GM03348 (cell line): ENCODE data around the gene PDE6B.
A peak's percentile ranks its signal among the peaks of the same experiment; 100 is the strongest.
"Not testable (repeated sequence)": the region's sequence is repeated elsewhere in the genome, so short reads cannot be mapped to it uniquely, and the experiment has no call there.

Experiments
- DNase-seq: peaks from one replicate; pipeline ENCODE4 v3.0.0; 2012; ENCODE audit warnings: low spot score

The PDE6B gene

DNA sequence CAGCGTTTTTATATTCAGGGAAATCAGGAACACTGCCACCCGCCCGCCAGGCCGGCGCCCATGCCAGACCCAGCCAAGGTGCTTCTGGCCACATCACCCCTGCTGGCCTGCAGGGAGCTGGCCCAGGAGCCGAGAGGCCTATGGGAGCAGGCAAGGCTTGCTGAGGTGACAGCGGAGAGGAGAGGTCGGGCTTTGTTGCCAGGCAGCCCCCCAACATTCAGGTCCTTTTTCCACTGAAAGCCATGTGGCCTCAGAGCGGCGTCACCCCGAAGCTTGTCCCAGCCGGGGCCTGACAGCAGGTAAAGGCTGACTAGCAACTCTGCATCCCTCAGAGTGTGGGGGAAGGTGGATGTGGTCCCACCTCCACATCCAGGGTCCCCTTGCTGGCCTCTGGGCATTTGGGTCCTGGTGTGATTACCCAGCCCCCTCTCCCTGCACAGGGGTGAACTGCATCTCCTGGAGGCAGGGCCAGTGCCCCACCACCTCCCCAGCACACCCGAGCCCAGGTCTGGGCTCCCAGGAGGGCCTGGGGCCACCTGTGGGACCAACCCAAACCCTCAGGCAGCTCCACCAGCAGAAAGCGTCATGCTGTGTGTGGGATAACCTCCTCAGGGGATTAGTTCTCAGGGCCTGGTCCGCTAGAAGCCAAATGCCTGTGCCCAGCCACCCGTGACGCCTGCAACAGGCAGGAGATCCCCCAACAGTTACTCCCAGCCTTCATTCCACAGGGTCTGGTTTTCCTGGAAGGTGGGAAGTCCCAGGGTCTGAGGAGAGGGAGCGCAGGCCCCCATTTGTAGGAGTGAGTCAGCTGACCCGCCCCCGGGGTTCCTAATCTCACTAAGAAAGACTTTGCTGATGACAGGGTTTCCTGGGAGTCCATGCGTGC, at the start of gene PDE6B:
PDE6B (plus strand) TSS at position 869 of the 886 bp plus-strand sequence. CDS start 54 bp downstream, outside the sequence.
- DNase-seq, result no peak

DNA sequence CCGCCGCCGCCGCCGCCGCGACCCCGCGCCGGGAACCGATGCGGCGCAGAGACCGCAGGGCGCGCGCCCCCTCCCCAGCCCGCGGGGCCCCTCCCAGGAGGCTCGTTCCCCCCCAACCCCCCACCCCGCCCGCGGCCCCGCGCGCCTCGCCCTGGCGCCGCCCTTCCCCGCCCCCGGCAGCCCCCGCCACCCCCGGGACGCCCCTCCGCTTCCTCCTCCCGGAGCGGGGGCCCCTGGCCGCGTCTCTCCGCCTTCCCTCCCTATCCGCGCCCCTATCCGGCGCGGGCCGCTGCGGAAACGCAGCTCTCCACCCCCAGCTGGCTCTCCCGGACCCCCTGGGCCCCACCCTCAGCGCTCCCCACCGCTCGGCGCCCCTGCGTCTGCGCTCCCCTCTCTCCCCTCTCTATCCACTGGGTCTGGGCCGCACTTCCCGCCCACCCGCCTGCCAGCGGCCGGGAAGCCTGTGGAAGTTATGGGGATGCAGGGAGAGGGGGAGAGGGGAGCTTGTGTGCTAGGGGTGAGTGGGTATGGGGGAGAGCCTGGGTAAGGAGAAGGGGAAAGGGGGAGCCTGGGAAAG, 49.0 kb upstream of the PDE6B start, which contains the start of gene TMEM271:
TMEM271 (minus strand) TSS at position 51 of the 577 bp plus-strand sequence. CDS start 233 bp downstream, outside the sequence.
- no peak for DNase-seq

DNA sequence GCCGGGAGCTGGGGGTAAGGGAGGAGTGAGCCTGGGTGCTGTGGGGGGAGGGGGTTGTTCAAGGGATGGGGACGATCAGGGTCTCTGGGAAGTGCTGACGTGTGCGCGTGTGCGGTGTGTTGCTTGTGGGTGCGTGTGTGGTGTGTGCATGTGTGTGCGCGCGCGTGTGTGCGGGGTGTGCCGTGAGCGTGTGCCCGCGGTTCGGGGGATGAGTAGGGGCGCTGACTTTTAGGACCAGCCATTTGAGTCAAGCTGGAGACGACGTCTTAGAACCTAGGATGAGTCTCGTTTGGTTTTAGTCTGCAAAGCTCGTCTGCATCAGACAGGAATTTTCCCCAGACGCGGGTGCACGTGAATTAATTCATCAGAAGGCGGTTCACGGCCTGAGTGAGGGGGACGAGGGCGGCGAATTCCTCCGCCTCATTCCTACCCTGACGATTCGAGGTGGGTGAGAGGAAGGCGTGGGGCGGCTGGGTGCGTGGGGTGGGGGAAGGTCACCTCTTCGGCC, 48.3 kb upstream of the PDE6B start:
- DNase-seq, result no peak

DNA sequence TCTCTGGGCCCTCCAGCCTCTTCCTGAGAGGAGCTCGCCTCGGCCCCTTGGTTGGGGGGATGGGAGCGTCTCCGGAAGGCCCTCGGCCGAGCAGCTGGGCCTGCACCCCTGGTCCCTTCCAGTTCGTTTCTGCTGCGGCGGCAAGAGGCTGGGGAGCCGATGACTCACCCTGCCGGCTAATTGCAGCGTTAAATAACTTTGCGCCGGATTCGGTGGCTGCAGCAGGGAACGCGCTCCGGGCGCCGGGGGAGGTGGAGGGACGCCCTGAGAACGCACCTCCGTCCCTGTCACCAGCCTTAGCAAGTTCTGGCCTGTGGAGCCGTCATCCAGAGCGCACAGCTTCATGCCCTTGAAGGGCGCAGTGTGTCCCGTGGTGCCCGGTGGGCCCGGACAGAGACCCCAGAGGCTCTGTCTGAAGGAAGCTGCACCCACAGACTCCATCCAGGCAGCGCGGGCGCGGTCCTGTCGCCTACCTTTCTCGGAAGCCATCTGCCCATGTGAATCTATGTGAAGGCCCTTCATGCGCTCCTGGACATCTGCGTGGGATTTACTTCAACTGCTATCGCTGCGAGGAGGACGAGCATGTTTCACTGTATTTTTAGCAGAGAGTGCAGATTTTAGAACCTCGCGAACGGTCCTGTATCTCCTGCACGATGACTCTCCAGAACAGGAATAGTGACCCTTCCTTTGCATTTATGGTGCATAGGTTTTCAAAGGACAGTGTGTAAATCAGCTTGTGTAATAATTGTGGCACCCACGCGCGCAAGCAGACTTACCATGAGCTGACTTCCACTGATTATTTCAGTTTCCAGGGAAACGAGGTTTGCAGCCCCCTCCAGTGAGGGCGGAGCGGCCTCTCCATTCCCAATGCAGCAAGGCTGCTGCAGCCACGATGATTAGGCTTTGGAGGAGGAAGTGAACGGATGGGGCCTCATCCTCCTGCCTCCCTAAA, 47.6 kb upstream of the PDE6B start:
- DNase-seq, result peak; percentile 52

DNA sequence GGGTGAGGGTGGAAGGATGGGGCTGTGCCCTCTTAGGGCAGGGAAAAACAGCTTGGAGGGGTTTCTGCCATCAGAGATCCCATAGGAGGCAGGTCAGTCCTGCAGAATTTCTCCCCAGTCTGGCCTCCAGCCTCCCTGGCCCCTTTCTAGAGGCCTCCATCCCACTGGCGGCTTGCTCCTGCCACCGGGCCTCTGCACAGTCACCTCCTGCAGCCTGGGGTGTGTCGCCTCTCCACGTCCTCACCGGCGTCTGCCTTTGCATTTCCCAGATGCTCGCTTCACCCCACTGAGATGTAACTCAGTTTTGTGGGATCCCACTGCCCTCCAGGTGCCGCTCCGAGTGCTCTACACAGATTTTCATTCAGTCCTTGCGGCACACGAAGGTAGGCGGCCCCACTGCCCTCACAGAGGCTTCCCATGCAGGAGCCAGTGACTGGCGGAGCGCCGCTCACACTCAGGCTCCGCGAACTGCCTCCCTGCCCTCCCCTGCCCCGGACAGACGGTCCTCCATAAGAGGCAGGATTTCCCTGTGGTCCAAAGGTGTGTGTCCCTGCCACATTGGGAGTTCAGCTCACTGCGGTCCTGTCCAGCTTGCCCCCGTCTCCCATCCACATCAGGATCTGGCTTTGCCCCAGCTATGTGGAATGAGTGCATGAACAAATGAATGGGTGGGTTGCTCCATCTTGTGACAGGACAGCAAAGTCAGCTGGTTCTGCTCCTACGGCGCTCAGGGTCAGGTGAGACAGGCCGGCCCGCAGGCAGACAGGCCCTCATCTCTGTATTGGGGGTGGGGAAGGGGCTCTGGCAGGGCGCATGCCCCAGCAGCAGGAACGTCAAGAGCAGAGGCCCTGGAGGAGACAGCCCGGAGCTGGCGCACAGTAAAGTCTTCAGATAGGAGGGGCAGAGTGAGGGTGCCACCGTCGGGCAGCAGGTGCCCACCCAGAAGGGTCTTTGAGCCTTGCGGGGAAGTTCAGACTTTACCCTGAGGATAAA, 46.6 kb upstream of the PDE6B start:
- DNase-seq, result no peak

DNA sequence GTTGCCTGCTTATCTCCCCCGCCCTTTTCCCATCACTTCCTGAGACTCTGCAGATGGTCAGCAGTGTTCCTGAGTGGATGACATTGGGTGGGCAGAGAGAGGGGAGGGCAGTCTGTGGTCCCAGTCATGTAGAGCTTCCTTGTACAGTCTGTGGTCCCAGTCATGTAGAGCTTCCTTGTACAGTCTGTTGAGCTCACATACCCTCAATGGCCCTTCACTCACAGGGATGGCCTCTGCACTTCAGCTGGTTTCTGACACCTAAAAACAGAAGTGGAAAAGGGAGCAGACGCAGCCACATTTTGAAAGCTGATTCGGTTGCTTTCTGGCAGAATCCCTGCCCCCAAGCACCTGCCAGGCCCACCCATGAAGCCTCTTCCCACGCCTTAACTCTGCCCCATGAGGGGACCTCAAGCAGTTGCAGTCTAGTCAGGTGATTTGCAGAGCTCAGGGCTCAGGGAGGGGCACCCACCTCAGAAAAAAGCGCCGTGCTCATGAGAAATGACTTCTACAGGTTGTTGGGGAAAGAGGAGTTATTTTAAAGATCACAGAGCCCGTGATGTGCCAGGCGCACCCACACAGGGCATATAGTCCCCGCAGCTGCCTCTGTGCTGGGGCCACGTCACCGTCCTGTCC, 45.7 kb upstream of the PDE6B start:
- no peak for DNase-seq

DNA sequence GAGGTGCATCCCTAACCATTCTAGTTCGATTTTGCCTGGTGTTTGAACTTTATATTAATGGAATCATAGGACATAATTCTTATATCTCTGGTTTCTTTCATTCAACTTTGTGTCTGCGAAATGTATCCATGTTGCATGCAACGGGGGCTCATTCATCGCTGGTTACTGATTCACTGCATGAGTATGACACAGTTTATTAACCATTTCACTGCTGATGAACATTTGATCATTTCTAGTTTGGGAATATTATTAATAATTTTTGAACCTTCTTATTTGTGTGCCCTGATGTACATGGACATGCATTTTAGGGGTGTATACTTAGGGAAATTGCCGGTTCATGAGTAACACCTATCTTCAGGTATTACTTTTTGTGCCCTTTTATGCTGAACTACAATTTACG, 44.2 kb upstream of the PDE6B start:
- no peak for DNase-seq

DNA sequence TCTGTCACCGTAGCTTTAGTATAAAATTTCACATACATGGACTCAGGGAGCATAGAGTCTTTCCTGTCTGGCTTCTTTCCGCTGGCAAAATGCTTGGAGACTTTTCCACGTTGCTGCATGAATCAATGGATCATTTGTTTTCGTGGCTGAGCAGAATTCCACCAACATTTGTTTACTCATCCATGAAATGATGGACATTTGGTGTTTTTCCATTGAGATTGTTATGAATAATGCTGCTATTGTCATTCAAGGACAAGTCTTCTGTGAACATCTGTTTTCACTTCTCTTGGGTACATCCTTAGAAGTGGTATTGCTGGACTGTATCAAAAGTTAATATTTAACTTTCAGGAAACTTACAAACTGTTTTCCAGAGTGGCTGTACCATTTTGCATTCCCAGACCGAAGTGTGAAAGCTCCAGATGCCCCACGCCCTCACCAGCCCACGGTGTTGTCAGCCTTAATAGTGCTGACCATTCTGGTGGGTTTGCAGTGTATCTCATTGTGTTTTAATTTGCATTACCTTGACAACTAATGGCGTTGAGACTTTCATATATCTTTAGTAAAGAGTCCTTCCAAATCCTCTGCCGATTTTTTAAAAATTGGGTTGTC, 43.5 kb upstream of the PDE6B start:
- no peak for DNase-seq

DNA sequence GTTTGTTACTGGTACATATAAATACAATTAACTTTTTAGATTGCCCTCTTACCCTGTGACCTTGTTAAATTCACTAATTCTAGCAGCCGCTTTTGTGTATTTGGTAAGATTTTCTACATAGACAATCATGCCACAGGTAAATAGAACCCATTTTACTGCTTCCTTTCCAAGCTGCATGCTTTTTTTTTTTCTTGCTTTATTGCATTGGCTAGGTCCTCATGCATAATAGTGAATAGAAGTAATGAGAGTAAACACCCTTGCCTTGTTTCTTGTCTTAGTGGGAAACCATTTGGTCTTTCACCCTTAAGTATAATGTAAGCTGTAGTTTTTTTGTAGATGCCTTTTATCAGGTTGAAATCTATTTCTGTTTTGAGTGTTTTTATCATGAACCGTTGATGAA, 41.6 kb upstream of the PDE6B start:
- DNase-seq, result no peak

DNA sequence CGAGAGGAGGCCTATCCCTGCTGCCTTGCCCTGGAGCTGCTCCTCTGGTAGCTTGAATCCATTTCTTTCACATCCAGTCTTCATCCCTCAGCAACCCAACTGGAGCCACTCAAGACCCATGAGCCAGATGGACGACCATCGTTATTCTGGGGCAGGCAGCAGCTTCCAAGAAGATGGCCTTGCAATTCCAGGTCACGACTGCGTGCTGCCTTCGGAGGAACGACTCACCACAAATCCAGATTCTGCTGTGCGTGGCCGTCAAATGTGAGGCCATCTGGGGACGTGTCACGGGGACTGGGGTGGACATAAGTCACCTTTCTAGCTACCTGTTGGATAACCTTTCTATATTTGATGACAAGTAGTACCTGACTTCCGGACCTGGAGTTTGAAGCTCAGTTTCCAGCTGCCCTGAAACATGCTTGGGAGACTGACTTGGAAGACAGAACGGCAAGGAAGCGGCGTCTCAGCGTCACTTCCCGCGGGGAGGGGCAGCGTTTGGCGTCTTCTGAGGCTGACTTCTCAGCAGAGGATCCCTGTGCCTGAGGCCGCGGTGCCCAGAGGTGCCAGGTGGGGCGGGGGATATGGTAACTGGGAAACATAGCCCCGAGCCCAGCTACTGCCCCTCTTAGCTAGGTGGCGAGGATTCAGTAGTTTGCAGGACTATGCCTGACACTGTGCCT, 37.6 kb upstream of the PDE6B start:
- DNase-seq, result no peak

DNA sequence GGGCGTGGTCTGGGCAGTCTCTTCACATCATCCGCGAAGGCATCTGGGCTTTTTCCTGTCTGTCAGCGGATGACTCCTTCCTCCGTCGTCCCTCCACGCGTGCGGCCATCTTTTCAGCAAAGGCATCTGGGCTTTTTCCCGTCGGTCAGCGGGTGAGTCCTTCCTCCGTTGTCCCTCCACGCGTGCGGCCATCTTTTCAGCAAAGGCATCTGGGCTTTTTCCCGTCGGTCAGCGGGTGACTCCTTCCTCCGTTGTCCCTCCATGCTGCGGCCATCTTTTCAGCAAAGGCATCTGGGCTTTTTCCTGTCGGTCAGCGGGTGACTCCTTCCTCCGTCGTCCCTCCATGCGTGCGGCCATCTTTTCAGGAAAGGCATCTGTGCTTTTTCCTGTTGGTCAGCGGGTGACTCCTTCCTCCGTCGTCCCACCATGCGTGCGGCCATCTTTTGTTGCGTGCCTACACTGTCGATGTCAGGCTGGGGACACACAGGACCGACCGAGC, 37.0 kb upstream of the PDE6B start:
- DNase-seq, result no peak

DNA sequence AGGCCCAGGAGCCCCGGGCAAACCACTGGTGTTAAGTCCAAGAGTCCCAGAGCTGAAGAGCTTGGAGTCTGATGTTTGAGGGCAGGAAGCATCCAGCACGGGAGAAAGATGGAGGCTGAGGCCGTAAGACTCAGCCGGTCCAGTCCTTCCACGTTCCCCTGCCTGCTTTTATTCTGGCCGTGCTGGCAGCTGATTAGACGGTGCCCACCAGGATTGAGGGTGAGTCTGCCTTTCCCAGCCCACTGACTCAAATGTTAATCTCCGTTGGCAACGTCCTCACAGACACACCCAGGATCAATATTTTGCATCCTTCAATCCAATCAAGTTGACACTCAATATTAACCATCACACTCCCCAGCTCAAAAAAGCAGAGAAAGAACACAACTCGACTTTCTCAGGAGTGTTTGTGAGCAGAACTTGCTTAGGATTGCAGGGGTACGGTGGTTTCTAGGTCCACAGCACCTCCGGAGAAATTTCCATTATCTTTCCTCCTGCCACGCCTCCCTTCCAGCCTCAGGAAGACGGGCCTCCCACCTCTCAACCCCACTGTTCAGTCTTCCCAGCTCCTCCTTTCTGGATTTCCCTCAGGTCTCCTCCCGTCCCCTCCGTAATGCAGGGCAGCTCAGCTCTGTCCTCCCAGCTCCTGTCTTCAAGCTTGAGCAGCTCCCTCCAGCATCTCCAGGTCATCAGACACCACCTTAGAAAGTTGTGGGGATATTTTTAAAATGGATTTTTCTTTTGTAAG, 36.0 kb upstream of the PDE6B start:
- DNase-seq, result no peak

DNA sequence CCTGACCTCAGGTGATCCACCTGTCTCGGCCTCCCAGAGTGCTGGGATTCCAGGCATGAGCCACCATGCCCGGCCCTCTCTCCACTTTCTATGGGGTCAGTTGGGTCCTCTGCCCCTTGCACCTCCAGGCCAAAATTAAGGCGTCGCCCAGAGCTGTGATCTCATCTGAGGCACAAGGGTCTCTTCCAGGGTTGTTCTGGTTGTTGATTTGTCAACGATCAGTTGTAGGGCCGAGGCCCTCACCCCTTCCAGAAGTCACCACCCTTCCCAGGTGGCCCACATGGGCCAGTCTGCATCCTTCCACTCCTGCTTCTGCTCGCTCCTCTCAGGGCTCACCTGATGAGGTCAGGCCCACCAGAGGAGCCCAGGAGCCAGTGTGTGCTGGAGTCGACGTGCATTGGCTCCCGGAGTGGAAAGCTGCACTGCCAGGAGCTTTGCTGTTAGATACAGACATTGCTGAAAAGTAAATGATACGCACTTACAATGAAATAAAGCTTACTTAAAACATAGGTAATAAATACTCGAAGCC, 35.0 kb upstream of the PDE6B start:
- no peak for DNase-seq

DNA sequence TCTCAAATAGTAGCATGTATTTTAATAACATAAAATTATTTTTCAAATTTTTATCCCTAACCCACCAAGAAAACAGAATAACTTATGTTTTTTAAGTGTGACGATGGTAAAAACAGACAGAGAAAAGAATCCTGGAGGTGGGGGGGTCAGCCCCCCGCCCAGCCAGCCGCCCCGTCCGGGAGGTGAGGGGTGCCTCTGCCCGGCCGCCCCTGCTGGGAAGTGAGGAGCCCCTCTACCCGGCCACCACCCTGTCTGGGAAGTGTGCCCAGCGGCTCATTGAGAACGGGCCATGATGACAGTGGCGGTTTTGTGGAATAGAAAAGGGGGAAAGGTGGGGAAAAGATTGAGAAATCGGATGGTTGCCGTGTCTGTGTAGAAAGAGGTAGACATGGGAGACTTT, 33.2 kb upstream of the PDE6B start:
- not testable (repeated sequence) for DNase-seq

DNA sequence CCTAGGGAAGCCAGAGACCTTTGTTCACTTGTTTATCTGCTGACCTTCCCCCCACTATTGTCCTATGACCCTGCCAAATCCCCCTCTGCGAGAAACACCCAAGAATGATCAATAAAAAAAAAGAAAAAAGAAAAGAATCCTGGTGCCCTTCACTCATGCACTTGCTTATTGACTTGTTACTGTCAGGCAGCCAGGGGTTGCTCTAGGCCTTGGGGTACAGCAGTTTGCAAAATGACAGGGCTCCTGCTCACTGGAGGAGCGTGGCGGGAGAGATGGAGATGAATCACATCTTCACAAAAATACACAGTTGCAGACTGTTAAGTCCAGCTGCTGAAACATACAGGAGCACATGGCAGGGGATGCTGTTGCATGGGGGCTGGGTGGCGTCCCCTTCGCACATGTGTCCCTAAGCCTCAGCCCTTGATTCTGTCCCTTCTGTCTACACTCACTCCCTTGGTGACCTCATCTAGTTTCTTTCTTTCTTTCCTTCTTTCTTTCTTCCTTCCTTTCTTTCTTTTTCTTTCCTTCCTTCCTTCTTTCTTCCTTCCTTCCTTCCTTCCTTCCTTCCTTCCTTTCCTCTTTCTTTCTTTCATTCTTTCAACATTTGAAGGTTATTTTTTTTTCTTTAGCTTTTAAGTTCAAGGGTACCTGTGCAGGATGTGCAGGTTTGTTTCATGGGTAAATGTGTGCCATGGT, 32.4 kb upstream of the PDE6B start:
- DNase-seq, result no peak

DNA sequence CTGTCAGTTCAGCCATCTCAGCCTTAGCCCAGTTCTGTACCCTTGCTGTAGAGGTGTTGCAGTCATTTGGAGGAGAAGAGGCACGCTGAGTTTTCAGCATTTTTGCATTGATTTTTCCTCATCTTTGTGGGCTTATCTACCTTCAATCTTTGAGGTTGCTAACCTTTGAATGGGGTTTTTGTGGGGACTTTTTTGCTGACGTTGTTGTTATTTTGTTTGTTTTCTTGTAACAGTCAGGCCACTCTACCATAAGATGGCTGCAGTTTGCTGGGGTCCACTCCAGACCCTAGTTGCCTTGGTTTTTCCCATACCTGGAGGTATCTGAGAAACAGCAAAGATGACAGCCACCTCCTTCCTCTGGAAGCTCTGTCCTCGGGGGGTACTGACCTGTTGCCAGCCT, 26.4 kb upstream of the PDE6B start:
- no peak for DNase-seq

DNA sequence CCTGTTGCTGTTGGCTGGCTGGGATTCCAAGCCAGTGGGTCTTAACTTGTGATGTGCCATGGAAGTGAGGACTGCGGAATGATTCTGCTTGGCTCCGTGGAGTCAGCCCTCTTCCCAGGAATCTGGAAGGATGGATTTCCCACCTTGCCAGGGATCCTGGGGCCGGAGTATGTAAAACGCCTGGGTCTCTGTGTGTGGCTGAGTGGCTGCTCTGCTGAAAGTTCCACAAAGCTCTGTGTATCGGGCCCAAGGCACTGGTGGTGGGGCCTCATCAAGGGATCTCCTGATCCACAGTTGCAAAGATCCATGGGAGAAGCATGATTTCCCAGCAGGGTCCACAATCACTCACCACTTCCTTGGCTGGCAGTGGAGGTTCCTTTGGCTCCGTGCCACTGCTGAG, 25.2 kb upstream of the PDE6B start:
- no peak for DNase-seq
